GM12878 (cell line): ENCODE data around the gene FZD2.

ENCODE experiments used
- BACH1 ChIP-seq: fragments of 450-650 bp; IDR thresholded peaks from 2 replicates; pipeline ENCODE4 v1.6.1; 2017; ENCODE audit warnings: mild to moderate bottlenecking, borderline replicate concordance
- EZH2 ChIP-seq: IDR thresholded peaks from 2 replicates; pipeline ENCODE4 v1.6.1; 2012; ENCODE audit warnings: low read depth, mild to moderate bottlenecking, control low read depth, inconsistent platforms, low read length, borderline replicate concordance; ENCODE audit not compliant: control insufficient read depth
- FOXM1 ChIP-seq: IDR thresholded peaks from 2 replicates; pipeline ENCODE4 v1.6.1; 2012; ENCODE audit warnings: low read depth, mild to moderate bottlenecking, inconsistent platforms, low read length, moderate library complexity
- SUZ12 ChIP-seq: fragments of 200-600 bp; sonication (generic); IDR thresholded peaks from one replicate; pipeline ENCODE4 v1.6.1; 2018; ENCODE audit warnings: antibody characterized with exemption, mild to moderate bottlenecking; ENCODE audit not compliant: unreplicated experiment

GRCh38 chr17:44564429-44564828 lies 7.1 kb downstream of the FZD2 start:
- TF ChIP-seq BACH1 = no peak
- no peak for TF ChIP-seq SUZ12
- TF ChIP-seq FOXM1 = no peak
- TF ChIP-seq EZH2 = no peak
